HG02610 (cell line): ENCODE measurements around the gene ALDH3B1.
"Not testable (repeated sequence)": the region's sequence is repeated elsewhere in the genome, so short reads cannot be mapped to it uniquely, and the experiment has no call there.

Experiments
- ATAC-seq: cut with Tn5 transposase; IDR thresholded peaks from one replicate; pipeline ENCODE4 v1.9.1; 2021; ENCODE audit warnings: mild to moderate bottlenecking, moderate library complexity; ENCODE audit not compliant: unreplicated experiment

Gene ALDH3B1, protein sequence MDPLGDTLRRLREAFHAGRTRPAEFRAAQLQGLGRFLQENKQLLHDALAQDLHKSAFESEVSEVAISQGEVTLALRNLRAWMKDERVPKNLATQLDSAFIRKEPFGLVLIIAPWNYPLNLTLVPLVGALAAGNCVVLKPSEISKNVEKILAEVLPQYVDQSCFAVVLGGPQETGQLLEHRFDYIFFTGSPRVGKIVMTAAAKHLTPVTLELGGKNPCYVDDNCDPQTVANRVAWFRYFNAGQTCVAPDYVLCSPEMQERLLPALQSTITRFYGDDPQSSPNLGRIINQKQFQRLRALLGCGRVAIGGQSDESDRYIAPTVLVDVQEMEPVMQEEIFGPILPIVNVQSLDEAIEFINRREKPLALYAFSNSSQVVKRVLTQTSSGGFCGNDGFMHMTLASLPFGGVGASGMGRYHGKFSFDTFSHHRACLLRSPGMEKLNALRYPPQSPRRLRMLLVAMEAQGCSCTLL

DNA sequence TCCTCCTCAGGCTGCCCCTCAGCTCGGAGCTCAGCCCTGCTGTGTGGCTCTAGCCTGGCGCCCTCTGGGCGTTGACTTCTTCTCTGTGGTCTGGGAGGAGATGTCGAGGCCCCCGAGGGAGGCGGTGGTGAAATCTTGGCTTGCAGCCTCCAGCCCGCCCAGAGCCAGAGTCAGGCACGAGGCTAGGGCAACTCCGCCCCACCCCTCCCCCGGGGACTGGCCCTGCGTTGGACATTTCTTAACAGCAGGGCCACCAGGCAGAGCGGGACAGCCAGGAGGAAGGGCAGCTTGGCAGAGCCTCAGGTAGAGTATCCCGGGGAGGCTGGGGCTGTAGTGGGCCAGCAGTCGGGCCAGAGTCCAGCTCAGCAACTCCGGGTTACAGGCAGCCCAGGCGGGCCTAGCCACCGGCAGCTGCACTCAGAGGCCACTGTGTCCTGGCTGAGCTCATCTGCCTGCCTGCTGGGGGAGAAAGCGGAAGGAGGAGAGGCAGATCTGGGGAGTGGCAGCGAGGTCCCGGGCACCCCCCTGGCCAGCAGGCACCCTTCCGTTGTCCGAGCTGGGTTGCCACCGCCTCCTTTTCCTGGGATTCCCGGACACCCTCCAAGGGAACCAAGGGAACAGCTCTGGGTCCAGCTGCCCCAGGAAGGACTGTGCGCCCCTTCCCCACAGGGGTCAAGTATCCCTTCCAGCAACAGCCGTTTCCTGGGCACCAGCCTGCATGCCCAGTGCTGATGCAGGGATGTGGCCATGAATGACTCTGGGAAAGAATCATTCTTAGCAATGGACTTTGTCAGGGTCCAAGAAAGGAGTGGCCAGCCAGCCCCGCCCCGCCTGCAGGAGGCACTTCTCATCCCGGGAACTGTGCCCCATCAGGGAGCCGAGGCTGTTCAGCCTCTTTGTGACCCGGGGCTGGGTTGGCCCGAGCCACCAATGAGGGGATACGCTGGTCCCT, at the start of gene ALDH3B1:
Gene ALDH3B1, plus strand, starts transcription at position 238 of the 952 bp plus-strand sequence. CDS start 4,971 bp downstream, outside the sequence.
- ATAC-seq = no peak

DNA sequence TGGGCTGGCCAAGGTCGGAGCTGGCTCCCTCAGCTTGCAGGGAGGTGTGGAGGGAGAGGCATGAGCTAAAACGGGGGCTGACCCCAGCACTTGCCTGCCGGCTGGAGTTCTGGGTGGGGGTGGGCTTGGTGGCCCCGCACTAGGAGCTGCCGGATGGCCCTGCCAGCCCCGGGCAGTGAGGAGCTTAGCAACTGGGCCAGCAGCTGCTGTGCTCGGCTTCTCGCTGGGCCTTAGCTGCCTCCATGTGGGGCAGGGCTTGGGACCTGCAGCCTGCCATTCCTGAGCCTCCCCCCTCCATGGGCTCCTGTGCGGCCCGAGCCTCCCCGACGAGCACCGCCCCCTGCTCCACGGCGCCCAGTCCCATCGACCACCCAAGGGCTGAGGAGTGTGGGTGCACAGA, 46.9 kb upstream of the ALDH3B1 start:
- ATAC-seq = not testable (repeated sequence)

DNA sequence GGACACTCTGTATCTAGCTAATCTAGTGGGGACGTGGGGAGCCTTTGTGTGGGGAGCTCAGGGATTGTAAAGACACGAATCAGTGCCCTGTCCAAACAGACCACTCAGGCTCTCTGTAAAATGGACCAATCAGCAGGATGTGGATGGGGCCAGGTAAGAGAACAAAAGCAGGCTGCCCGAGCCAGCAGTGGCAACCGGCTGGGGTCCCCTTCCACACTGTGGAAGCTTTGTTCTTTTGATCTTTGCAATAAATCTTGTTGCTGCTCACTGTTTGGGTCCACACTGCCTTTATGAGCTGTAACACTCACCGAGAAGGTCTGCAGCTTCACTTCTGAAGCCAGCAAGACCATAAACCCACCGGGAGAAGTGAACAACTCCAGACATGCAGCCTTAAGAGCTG, 46.2 kb upstream of the ALDH3B1 start:
- ATAC-seq = not testable (repeated sequence)

DNA sequence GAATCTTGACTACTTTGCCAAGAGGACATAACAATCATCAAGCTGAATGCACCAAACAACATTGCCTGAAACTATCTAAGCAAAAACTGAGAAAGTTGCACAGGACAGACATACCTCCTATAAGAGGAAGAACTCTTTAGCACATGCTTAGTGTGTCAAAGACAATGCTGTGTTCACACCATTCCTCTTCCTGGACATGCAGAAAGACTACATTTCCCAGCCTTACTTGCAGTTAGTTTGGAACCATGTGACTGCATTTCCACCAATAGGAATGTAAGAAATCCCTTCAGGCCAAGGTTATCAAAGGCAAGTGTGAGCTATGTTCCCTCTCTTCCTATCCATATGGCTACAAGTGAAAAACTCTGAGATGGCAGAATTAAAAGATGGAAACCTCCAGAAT, 45.4 kb upstream of the ALDH3B1 start:
- ATAC-seq = not testable (repeated sequence)

DNA sequence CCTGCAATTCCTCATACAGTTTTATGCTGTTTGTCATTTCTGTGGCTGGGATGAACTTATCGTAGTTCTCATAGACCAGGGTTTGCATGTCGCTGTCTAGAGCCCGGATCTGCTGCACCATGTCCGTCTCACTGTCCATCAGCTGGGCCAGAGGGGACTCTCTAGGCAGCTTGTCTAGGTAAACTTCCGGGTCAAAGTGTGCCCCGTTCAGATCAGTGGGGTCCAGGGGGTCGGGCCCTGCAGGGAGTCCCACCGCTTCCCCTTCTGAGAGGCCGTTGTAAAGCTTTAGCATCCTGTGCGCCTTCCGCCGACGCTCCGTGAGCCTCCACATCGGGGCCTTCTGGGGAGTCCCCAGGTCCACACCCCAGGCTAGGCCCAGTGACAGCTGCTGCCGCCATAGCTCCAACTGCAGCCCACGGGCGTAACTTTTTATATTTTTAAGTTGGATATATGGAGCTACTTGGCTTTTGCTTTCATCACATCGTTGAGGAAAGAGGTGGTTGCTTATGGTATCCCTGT, 44.2 kb upstream of the ALDH3B1 start:
- ATAC-seq = not testable (repeated sequence)

DNA sequence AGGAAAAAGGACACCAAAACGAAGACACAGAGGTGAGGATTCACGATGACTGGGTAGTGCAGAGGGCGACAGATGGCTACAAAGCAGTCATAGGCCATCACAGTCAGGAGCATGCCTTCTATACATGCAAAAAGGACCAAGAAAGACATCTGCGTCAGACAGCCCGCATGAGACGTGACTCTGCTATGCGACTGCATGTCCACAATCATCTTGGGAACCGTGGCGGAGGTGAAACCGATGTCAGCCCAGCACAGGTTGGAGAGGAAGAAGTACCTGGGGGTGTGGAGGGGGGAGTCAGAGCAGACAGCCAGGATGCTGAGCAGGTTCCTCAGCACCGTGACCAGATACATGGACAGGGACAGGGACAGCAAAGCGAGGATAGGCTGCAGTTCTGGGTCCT, 35.4 kb upstream of the ALDH3B1 start:
- not testable (repeated sequence) for ATAC-seq

DNA sequence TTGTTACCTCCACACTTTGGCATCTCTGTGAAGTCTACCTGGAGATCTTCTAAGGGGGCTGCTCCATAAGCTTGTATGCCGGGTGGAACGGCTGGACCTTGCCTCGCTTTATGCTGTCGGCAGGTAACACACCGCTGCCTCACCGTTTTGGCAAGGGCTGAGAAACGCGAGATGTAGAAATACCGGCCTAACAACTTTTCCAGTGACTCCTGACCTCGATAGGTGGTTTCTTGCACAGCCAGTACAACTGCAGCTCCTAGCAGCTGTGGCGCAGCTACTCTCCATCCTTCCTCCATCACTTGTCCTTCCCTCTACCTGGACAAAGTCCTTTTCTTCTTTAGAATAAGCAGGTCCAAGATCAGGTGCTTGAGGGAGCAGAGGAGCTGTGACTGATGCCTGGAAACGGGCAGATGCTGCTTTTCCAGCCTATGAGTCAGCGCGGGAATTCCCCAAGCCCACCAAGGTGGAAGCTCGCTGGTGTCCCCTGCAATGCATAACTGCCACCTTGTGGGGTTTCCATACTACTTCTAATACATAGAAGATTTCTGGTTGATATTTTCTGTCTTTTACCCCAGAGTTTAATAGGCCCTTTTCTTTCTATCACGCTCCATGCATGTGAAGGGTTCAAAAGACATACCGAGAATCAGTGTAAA, 31.2 kb upstream of the ALDH3B1 start:
- ATAC-seq = not testable (repeated sequence)

DNA sequence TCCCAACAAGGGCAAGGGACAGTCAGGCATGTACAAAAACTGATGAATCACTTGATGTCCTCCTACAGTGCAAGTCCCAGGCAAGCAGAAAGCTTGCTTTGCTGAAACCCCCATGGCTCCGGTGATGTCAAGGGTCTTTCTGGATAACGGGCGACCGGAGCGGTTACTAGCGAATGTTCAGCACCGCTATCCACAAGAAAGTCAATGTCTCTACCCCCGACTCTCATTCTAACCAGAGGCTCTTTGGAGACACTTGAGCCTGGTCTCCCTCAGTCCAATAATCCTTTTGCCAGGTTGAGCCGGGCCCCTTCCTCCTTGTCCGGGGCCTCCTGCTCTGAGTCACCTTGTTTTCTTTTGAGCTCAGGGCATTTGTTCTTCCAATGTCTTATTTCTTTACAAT, 28.9 kb upstream of the ALDH3B1 start:
- ATAC-seq = not testable (repeated sequence)

DNA sequence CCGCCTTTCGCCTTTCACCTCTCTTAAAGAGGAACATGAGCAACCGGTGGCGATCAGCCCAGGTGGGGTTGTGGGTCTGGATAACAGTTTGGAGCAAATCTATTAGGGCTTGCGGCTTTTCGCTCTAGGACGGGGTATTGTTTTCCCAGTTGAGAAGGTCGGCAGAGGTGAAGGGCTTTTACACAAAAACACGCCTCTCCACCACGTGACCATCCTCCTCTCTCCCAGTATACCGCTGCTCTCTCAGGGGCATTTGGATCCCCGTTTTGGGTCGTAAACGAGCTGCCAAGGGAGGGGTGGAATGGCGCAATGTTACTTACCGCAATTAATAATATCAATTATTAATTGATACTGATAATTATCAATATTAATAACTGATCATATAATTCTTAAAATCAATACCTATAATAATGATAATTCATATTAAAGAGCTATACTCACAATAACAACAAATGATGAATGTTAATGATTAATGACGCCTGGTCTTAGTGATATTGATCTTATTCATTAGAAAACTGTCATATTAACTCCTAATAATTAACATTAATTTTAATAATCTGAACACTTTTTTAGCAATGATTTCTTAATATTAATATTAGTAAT, 27.8 kb upstream of the ALDH3B1 start:
- ATAC-seq = not testable (repeated sequence)

DNA sequence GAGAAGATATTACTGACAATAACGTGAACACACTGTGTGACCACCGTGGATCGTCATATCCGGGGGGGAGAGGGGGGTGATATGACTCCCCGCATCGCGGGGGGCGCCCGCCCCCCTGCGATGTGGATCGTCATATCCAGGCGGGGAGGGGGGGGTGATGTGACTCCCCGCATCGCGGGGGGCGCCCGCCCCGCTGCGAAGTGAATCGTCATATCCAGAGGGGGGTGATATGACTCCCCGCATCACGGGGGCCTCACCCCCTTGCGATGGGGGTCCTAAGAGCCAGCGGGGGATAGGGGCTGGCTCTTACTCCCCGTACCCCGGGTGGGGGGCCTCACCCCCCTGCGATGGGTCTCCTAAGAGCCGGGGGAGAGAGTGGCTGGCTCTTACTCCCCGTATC, 26.2 kb upstream of the ALDH3B1 start:
- ATAC-seq = no peak

DNA sequence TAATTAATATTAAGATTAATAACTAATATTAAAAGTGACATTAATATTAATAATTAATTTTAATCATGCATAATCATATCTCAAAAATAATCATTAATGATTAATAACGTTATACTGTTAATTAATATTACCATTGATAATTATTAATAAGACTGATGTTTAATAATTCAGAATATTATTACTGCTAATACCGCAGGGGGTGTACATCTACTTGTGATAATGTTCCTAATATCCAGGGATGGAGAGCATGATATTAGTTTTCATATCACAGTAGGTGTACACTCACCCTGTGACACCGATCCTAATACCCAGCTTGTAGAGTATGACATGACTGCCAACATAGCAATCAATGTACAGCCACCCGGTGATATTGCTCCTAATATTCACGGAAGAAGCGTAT, 24.8 kb upstream of the ALDH3B1 start:
- ATAC-seq = not testable (repeated sequence)

DNA sequence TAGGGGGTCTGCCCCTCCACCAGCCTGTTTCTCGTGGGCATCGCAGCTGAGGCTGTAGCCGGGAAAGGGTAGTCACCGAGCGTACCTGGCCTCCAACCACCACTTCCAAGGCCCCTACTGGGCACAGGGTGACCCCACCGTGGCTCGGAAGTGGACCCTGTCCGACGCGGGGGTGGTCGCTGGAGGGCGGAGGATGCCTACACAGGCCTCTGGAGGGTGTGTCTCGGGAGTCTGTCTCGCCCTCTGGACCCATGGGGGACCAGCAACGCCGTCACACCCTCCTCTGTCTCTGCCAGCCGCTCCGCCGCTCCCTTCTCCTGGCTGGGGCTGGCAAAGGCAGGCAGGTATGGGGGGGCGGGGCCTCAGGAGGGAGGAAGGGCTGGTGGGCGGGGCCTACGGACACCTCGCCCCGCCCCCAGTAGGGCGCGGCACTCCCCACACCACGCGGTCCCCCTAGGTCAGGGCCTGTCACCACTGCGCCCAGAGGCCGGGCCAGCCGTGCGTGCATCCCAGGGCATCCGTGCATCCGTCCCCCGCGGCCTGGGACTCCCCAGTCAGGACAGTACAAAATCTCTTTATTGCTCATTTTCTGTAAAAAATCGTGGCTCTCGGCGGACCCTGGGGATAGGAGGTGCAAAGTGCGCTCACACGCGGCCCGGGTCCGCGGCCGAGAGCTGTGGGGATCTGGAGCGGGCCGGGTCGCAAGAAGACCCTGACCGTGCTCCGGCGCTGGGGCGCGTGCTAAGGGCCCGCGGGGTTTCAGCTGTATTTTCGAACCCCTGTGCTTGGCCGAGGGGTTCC, 19.4 kb upstream of the ALDH3B1 start:
- ATAC-seq = not testable (repeated sequence)

DNA sequence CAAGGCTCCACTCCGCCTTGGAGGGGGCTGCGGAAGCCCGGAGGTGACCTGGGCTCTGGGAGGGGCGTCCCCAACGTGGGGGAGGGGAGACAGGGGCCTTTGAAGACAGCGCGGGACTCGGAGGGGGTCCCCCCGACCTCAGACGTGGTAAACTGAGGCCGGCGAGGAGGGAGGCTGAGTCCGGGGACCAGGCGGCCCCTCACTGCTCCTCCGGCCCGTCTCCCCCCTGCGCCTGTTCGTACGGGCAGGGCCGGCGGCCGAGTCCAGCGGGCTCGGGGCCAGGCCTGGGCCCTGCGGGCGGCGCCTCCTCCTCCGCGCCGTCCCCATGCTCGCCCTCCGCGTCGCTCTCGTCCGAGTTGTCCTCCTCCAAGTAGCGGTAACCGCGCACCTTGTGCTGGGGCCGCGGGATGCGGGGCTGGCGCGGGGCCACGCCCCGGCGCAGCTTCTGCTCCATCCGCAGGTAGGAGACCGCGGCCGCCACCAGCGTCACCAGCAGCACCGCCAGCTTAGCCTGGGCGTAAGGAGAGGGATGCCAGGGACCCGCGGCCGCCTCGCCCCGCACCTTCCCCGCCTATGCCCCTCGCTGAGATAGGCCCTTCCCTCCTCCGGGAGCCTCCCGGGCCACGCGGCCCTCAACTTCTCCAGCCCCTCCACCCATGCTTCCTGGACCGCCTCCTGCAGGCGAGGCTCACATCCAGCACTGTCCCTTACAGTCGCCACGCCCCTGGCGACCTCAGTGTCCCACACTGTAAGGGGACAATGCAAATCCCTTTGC, 18.6 kb upstream of the ALDH3B1 start:
- not testable (repeated sequence) for ATAC-seq

DNA sequence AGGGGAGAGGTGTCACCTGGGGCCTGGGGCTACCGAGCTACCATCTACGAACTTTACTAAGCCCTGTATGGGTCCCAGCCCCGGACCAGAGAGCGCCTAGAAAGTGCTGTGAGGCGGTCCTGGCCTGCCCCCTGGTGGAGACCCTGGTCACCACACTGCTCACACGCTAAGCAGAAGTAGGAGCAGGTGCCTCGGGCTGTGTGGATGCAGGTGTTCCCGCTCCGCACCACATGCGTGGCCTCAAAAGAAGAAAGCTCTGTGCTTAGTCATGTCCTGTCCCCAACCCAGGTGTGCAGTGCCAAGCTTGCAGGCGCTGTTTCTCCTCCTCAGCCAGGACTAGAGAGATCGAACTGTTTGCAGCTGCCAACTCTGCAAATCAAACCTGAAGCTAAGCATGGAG, 16.3 kb upstream of the ALDH3B1 start:
- ATAC-seq = not testable (repeated sequence)

DNA sequence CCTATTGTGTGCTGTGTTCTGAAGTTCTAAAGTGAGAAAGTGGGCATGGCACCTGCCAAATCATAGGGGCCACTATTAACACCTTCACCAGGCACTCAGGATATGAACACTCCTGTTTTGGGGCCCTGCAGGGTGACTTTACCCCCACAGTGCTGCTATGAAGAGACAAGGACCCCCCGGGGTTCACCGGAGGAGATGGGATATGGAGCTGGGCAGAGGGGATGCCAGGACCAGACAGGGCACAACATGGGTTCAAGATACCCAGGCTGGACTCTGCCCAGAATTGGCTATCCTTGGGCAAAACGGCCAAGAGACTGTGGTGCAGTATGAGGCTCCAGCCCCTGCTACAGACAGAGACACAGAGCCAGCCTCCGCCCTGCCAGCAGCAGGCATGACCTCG, 15.7 kb upstream of the ALDH3B1 start:
- ATAC-seq = not testable (repeated sequence)

DNA sequence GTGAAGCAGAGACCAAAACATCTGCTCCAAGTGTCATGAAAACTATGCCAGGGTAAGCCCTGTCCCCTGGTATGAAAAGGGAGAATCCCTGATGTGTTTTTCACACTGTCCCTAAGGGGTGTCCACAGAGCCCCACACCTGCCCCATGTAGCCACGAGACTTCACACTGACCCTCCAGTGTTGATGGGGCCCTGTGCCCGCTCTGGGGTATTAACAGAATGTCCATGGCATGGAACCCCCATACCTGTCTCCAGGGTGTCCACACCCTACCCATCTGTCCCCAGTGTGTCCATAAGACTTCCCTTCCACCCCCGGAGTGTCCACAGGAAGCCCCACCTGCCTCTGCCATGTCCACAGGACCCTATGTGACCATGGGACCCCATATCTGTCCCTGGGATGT, 15.0 kb upstream of the ALDH3B1 start:
- not testable (repeated sequence) for ATAC-seq

DNA sequence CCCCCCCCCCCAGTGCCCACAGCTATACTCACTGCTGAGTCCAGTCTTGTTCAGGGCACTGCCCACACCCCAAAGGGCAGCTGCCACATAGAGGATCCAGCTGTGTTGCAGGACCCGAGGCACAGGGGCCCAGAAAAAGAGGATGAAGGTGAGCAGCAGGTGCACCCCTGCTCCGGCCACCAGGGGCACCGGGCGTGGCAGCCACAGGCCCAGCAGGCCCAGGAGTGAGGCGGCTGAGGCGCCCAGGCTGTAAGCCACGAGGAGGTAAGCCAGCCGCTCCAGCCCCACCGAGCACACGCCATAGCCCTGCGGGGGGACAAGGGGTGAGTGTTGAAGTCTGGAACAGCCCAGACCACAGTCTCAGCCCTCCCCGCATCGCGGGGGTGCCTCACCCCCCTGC, 14.5 kb upstream of the ALDH3B1 start:
- not testable (repeated sequence) for ATAC-seq

DNA sequence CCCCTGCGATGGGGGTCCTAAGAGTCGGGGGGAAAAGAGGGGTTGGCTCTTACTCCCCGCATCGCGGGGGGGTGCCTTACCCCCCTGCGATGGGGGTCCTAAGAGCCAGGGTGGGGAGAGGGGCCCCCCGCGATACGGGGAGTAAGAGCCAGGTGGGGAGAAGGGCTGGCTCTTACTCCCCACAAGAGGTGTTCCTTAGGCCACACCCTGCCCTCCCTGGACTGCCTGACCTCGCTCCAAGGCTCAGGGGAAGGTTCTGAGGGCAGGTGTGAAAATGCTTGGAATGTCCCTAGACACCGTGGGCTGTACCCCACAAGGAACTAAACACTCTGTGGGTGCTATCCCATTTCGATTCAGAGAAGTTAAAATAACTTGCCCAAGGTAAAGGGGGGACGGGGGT, 14.1 kb upstream of the ALDH3B1 start:
- ATAC-seq = no peak
